Natural killer cell (primary cell): ENCODE measurements around the gene WWTR1. TPM values are rescaled to one million over a fixed set of nuclear protein-coding genes. Genes with fewer than 3 reads are reported as not detected.

Source experiments
- ATAC-seq, 3 donors: fragments of 150-1000 bp in 2 of 3; fragments of 200-7000 bp in 1 of 3; cut with Tn5 transposase; 1 replicate in 1 of 3; 2 replicates in 2 of 3; pipeline ENCODE4 v1.10.0; 2021; ENCODE audit warnings: mild to moderate bottlenecking in 2 of 3, moderate library complexity in 2 of 3
- DNase-seq, 2 donors: peaks; one replicate each; pipeline versions ENCODE4 v3.0.0 to v3.0.0-alpha.2; 2013 to 2021; ENCODE audit warnings: mixed read lengths in 1 of 2
- H3K27ac ChIP-seq: one replicate; pipeline ENCODE4 v1.5.1; 2013; ENCODE audit warnings: mild to moderate bottlenecking, low read length
- H3K27me3 ChIP-seq: one replicate; pipeline ENCODE4 v1.6.1; 2013; ENCODE audit warnings: low read length; ENCODE audit not compliant: control insufficient read depth, insufficient read depth
- H3K36me3 ChIP-seq: one replicate; pipeline ENCODE4 v1.6.1; 2013; ENCODE audit warnings: low read length; ENCODE audit not compliant: control insufficient read depth, insufficient read depth
- H3K4me1 ChIP-seq: one replicate; pipeline ENCODE4 v1.6.1; 2013; ENCODE audit warnings: low read length; ENCODE audit not compliant: control insufficient read depth, insufficient read depth
- H3K4me3 ChIP-seq: one replicate; pipeline ENCODE4 v1.5.1; 2013; ENCODE audit warnings: low read length
- H3K9me3 ChIP-seq: one replicate; pipeline ENCODE4 v1.6.1; 2013; ENCODE audit warnings: low read length; ENCODE audit not compliant: control insufficient read depth, insufficient read depth
- H3K27ac Mint-ChIP-seq, 2 donors: one replicate each; pipeline ENCODE4 v1.8.0; 2022; ENCODE audit warnings: mild to moderate bottlenecking in 2 of 2, mixed read lengths in 2 of 2, moderate library complexity in 1 of 2
- H3K27me3 Mint-ChIP-seq, 2 donors: one replicate each; pipeline ENCODE4 v1.8.0; 2022; ENCODE audit warnings: low read depth in 2 of 2, mixed read lengths in 2 of 2
- H3K36me3 Mint-ChIP-seq: one replicate; pipeline ENCODE4 v1.8.0; 2022; ENCODE audit warnings: mixed read lengths
- H3K4me1 Mint-ChIP-seq, 2 donors: one replicate each; pipeline ENCODE4 v1.8.0; 2022; ENCODE audit warnings: mixed read lengths in 2 of 2
- H3K4me3 Mint-ChIP-seq: one replicate; pipeline ENCODE4 v1.8.0; 2022; ENCODE audit warnings: mild to moderate bottlenecking, moderate library complexity, mixed read lengths
- H3K9me3 Mint-ChIP-seq, 2 donors: one replicate each; pipeline ENCODE4 v1.8.0; 2022; ENCODE audit warnings: mixed read lengths in 2 of 2
- CTCF ChIP-seq: fragments of 200-600 bp; IDR thresholded peaks from one replicate; pipeline ENCODE4 v1.8.0; 2022; ENCODE audit warnings: antibody characterized with exemption
- WGBS: methylation state at CpG from one replicate; pipeline ENCODE4 v1.1.7; 2013; ENCODE audit warnings: missing lambda C conversion rate; ENCODE audit not compliant: insufficient coverage; 5-methylcytosine and 5-hydroxymethylcytosine counted together
- intact Hi-C: fragments of 100-400 bp; cut with micrococcal nuclease; formaldehyde crosslinking; loops from one replicate; pipeline ENCODE4 v1.14.2; 2022
- total RNA-seq, 4 donors: library from RNA; stranded (reverse); fragments of 120-200 nt in 1 of 4; gene quantifications; one replicate each; pipeline versions ENCODE4 v1.2.3 to v1.2.4, GENCODE V29; 2013 to 2022

Gene WWTR1
- total RNA-seq, 3 donors from 2014 or later (not counting 1 experiment from before 2014, with no cell fraction given): 0.72 to 1.1 (median 0.73) TPM

GRCh38 chr3:149529099-149529498, 128.7 kb downstream of the WWTR1 start:
- Histone ChIP-seq H3K36me3 (no peaks in the 10 kb centered on the region), H3K9me3 (no peaks in the 10 kb centered on the region), H3K27me3 (no peaks in the 10 kb centered on the region), H3K4me1 (peaks cover 19% of the 10 kb centered on the region), H3K4me3 (no peak overlapping the region), H3K27ac (no peak overlapping the region)
- Mint-ChIP-seq H3K4me3 (no peak overlapping the region), H3K27ac (no peak overlapping the region), H3K9me3 (no peaks in the 10 kb centered on the region), H3K36me3 (no peaks in the 10 kb centered on the region), H3K27me3 (peaks cover 8 to 50% of the 10 kb centered on the region in 2 donors), H3K4me1 (peaks cover 31 to 35% of the 10 kb centered on the region in 2 donors)
- TF ChIP-seq CTCF: no peak
- DNase-seq (no peak), ATAC-seq (no peak)
- intact Hi-C loops: no loop called here
- whole genome bisulfite sequencing: 93% methylated on average over 2 of the region's 2 CpGs

- no peaks in the 10 kb centered on the region for H3K36me3 Mint-ChIP-seq
- 90% methylated on average over 4 of the region's 4 CpGs for WGBS
- peaks cover 19% of the 10 kb centered on the region for H3K4me1 ChIP-seq
- ATAC-seq: no peak
- peaks cover 31 to 34% of the 10 kb centered on the region in 2 donors for H3K4me1 Mint-ChIP-seq
- intact Hi-C loops: no loop called here
- TF ChIP-seq CTCF: no peak
- no peak overlapping the region for H3K4me3 ChIP-seq
- peak overlapping the region in 1 of 2 donors; percentile 50 for H3K27ac Mint-ChIP-seq
- H3K4me3 Mint-ChIP-seq: peak overlapping the region; percentile 77
- no peaks in the 10 kb centered on the region for H3K36me3 ChIP-seq
- H3K27me3 Mint-ChIP-seq: peaks cover 8 to 43% of the 10 kb centered on the region in 2 donors
- DNase-seq: no peak
- no peaks in the 10 kb centered on the region for H3K9me3 ChIP-seq
- no peak overlapping the region for H3K27ac ChIP-seq
- H3K9me3 Mint-ChIP-seq: no peaks in the 10 kb centered on the region
- H3K27me3 ChIP-seq: no peaks in the 10 kb centered on the region
Measured at GRCh38 chr3:149528340-149528650, 129.5 kb downstream of the WWTR1 start.

GRCh38 chr3:149527531-149528339, 130.1 kb downstream of the WWTR1 start:
- ATAC-seq: peak in 1 of 3 donors; percentile 61
- peak overlapping the region in 1 of 2 donors; percentile 50 for H3K27ac Mint-ChIP-seq
- WGBS: 61% methylated on average over 5 of the region's 5 CpGs
- TF ChIP-seq CTCF: no peak
- DNase-seq: peak in 1 of 2 donors; percentile 11
- H3K4me3 Mint-ChIP-seq: peak overlapping the region; percentile 77
- no peaks in the 10 kb centered on the region for H3K9me3 Mint-ChIP-seq
- peaks cover 8 to 38% of the 10 kb centered on the region in 2 donors for H3K27me3 Mint-ChIP-seq
- Histone ChIP-seq H3K36me3 (no peaks in the 10 kb centered on the region), H3K9me3 (no peaks in the 10 kb centered on the region), H3K27me3 (no peaks in the 10 kb centered on the region), H3K4me1 (peaks cover 15% of the 10 kb centered on the region), H3K4me3 (no peak overlapping the region), H3K27ac (no peak overlapping the region)
- intact Hi-C loops: no loop called here
- peaks cover 26 to 28% of the 10 kb centered on the region in 2 donors for H3K4me1 Mint-ChIP-seq
- no peaks in the 10 kb centered on the region for H3K36me3 Mint-ChIP-seq
